Epidermal melanocyte (primary cell): Measurements from ENCODE around the gene R3HDM2.

Experiments used
- DNase-seq: peaks from one replicate; pipeline ENCODE4 v3.0.0; 2011; ENCODE audit warnings: low spot score; ENCODE audit not compliant: insufficient read length

Gene R3HDM2

DNA sequence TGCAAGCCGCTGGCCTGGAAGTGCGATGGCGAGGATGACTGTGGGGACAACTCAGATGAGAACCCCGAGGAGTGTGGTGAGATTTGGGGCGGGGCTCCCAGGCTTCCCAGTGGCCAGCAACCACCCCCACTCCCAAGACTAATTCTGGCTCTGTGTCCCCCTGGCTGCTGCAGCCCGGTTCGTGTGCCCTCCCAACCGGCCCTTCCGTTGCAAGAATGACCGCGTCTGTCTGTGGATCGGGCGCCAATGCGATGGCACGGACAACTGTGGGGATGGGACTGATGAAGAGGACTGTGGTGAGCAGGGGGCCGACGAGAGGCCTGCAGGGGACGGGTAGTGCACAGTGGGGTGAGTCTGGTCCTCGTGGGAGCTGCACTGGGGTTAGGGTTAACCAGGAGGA lies 226.4 kb downstream of the R3HDM2 start:
- no peak for DNase-seq

DNA sequence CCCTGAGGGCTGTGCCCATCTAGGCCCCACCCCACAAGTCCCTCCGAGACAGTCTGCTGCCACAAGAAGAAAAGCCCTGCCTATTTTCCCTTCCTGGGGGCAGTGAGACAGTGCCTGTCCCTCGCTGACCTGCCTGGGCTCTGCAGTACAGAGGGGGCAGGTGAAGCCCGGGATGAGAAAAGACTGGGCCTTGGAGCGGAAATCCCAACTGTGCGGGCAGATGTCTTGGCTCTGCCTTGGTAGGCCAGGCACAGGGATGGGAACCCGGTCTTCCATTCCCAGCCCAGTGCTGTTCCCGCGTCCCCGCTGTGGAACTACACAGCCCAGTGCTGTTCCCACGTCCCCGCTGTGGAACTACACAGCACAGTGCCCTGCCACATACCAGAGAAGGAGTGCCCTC lies 227.1 kb downstream of the R3HDM2 start:
- no peak for DNase-seq
